Activated CD8-positive, alpha-beta T cell treated with anti-CD3 and anti-CD28 coated beads, Interleukin-2, amount 10 ng/mL, durations not matched to agents 7 days and 5 days (primary cell): ENCODE data around the gene SLC23A1. TPM values are rescaled to one million over a fixed set of nuclear protein-coding genes. Genes with fewer than 3 reads are reported as not detected.
A peak's percentile ranks its signal among the peaks of the same experiment; 100 is the strongest.

Source experiments
- ATAC-seq: fragments of 150-1000 bp; cut with Tn5 transposase; one replicate; pipeline ENCODE4 v1.10.0; 2021; ENCODE audit warnings: moderate library complexity
- CTCF ChIA-PET: fragments of 350-600 bp; sonication (Branson Sonifier 250); formaldehyde crosslinking; loops from one replicate; lab custom pipeline; 2021; ENCODE audit warnings: antibody characterized with exemption; lab: Charles Lee
- POLR2A ChIA-PET: fragments of 350-600 bp; sonication (Branson Sonifier 250); formaldehyde crosslinking; loops from one replicate; lab custom pipeline; 2021; ENCODE audit warnings: antibody characterized with exemption; lab: Charles Lee
- DNase-seq: peaks from one replicate; pipeline ENCODE4 v3.0.0-alpha.2; 2020
- H3K27ac Mint-ChIP-seq: one replicate; pipeline ENCODE4 v1.8.0; 2021; ENCODE audit warnings: mild to moderate bottlenecking, mixed read lengths
- H3K27me3 Mint-ChIP-seq: one replicate; pipeline ENCODE4 v1.8.0; 2021; ENCODE audit warnings: low read depth, mixed read lengths
- H3K36me3 Mint-ChIP-seq: one replicate; pipeline ENCODE4 v1.8.0; 2021; ENCODE audit warnings: low read depth, mixed read lengths
- H3K4me1 Mint-ChIP-seq: one replicate; pipeline ENCODE4 v1.8.0; 2021; ENCODE audit warnings: low read depth, mixed read lengths
- H3K4me3 Mint-ChIP-seq: one replicate; pipeline ENCODE4 v1.8.0; 2021; ENCODE audit warnings: mild to moderate bottlenecking, mixed read lengths
- H3K9me3 Mint-ChIP-seq: one replicate; pipeline ENCODE4 v1.8.0; 2022; ENCODE audit warnings: mixed read lengths; ENCODE audit not compliant: insufficient read depth
- total RNA-seq, 2 experiments: library from RNA; stranded (reverse); gene quantifications; one replicate each; pipeline ENCODE4 v1.2.3, GENCODE V29; 2021

Gene SLC23A1
- total RNA-seq, 2 experiments from 2014 or later, result 1.2 to 1.5 TPM

- ChIA-PET CTCF (interaction anchor here (0.7 to 3.5 kb wide), 5 partner anchors 10 to 107 kb away, joined by 3 to 21 read pairs (median 5); partner anchors contain the start of gene PROB1), POLR2A (interaction anchor here (1.5 to 2.4 kb wide), 2 partner anchors 9 to 114 kb away, joined by 4 to 9 read pairs; partner anchors contain the start of gene MATR3)
- DNase-seq, result no peak
- Mint-ChIP-seq H3K36me3 (no peaks in the 10 kb centered on the region), H3K4me1 (peaks cover 29% of the 10 kb centered on the region), H3K4me3 (no peak overlapping the region), H3K9me3 (no peaks in the 10 kb centered on the region), H3K27me3 (no peaks in the 10 kb centered on the region), H3K27ac (no peak overlapping the region)
- no peak for ATAC-seq
Observed at GRCh38 chr5:139406963-139407362, 23.9 kb upstream of the SLC23A1 start.

GRCh38 chr5:139404484-139404840, 21.4 kb upstream of the SLC23A1 start:
- Mint-ChIP-seq H3K36me3 (peaks cover 6% of the 10 kb centered on the region), H3K4me1 (peaks cover 34% of the 10 kb centered on the region), H3K9me3 (no peaks in the 10 kb centered on the region), H3K27ac (peak overlapping the region; percentile 100), H3K27me3 (no peaks in the 10 kb centered on the region), H3K4me3 (peak overlapping the region; percentile 94)
- CTCF ChIA-PET, result interaction anchor here (1.1 to 4.2 kb wide), 6 partner anchors 11 to 63 kb away, joined by 3 to 17 read pairs (median 10); partner anchors contain the start of genes MZB1 and PAIP2
- peak; percentile 3 for ATAC-seq
- DNase-seq, result no peak
- POLR2A ChIA-PET, result interaction anchor here (0.9 to 4.6 kb wide), 5 partner anchors 9 to 279 kb away, joined by 3 to 39 read pairs (median 5); partner anchors contain the start of genes MZB1, PAIP2 and PROB1

- peak; percentile 93 for ATAC-seq
- Mint-ChIP-seq H3K9me3 (no peaks in the 10 kb centered on the region), H3K27ac (peak within 1 kb of the TSS; percentile 100), H3K4me3 (peak within 1 kb of the TSS; percentile 94), H3K36me3 (peaks cover 6% of the 10 kb centered on the region), H3K4me1 (peaks cover 40% of the 10 kb centered on the region), H3K27me3 (no peaks in the 10 kb centered on the region)
- ChIA-PET POLR2A (interaction anchor here (0.9 to 4.6 kb wide), 6 partner anchors 8 to 280 kb away, joined by 3 to 39 read pairs (median 5); partner anchors contain the start of genes MZB1, PAIP2 and PROB1), CTCF (interaction anchor here (0.9 to 4.2 kb wide), 16 partner anchors 9 to 524 kb away, joined by 3 to 17 read pairs (median 4); partner anchors contain the start of genes MZB1, PAIP2 and PROB1)
- DNase-seq, result peak; percentile 99
Observed at GRCh38 chr5:139403787-139404483, 20.8 kb upstream of the SLC23A1 start, which contains the start of gene SPATA24. Gene SPATA24, minus strand, starts transcription at chr5:139404089. Its CDS starts 29 bp downstream, at chr5:139404060.

- Mint-ChIP-seq H3K9me3 (no peaks in the 10 kb centered on the region), H3K27me3 (no peaks in the 10 kb centered on the region), H3K4me3 (peak overlapping the region; percentile 94), H3K4me1 (peaks cover 40% of the 10 kb centered on the region), H3K27ac (peak overlapping the region; percentile 100), H3K36me3 (peaks cover 6% of the 10 kb centered on the region)
- ChIA-PET CTCF (interaction anchor here (0.9 to 4.2 kb wide), 17 partner anchors 9 to 524 kb away, joined by 3 to 17 read pairs (median 3); partner anchors contain the start of genes MZB1, PAIP2 and PROB1), POLR2A (interaction anchor here (1.0 to 4.6 kb wide), 3 partner anchors 8 to 162 kb away, joined by 4 to 39 read pairs (median 5); partner anchors contain the start of genes MZB1 and PROB1)
- ATAC-seq (no peak), DNase-seq (no peak)
Observed at GRCh38 chr5:139403418-139403786, 20.3 kb upstream of the SLC23A1 start.

- Mint-ChIP-seq H3K27me3 (no peaks in the 10 kb centered on the region), H3K4me3 (peak overlapping the region; percentile 94), H3K4me1 (peaks cover 41% of the 10 kb centered on the region), H3K36me3 (peaks cover 10% of the 10 kb centered on the region), H3K27ac (peak overlapping the region; percentile 100), H3K9me3 (no peaks in the 10 kb centered on the region)
- ATAC-seq (no peak), DNase-seq (no peak)
- ChIA-PET CTCF (interaction anchor here (0.7 to 4.2 kb wide), 17 partner anchors 8 to 172 kb away, joined by 3 to 17 read pairs (median 4); partner anchors contain the start of genes MZB1, PAIP2, PROB1 and STING1), POLR2A (interaction anchor here (0.6 to 4.6 kb wide), 2 partner anchors 11 to 172 kb away, joined by 3 to 39 read pairs; partner anchors contain the start of gene MZB1)
Observed at GRCh38 chr5:139402561-139403158, 19.6 kb upstream of the SLC23A1 start.

GRCh38 chr5:139401546-139401945, 18.4 kb upstream of the SLC23A1 start:
- no peaks in the 10 kb centered on the region for H3K27me3 Mint-ChIP-seq
- H3K9me3 Mint-ChIP-seq, result no peaks in the 10 kb centered on the region
- no peak for ATAC-seq
- H3K36me3 Mint-ChIP-seq, result peaks cover 12% of the 10 kb centered on the region
- no peak for DNase-seq
- H3K27ac Mint-ChIP-seq, result peak overlapping the region; percentile 43
- H3K4me1 Mint-ChIP-seq, result peaks cover 43% of the 10 kb centered on the region
- H3K4me3 Mint-ChIP-seq, result no peak overlapping the region
- ChIA-PET POLR2A (interaction anchor here (0.6 to 4.6 kb wide), 2 partner anchors 10 to 110 kb away, joined by 4 to 39 read pairs; partner anchors contain the start of gene MZB1), CTCF (interaction anchor here (1.2 to 4.2 kb wide), 6 partner anchors 11 to 116 kb away, joined by 3 to 17 read pairs (median 8); partner anchors contain the start of genes MZB1, PAIP2 and STING1)

- H3K4me3 Mint-ChIP-seq, result no peak overlapping the region
- ATAC-seq (no peak), DNase-seq (no peak)
- peaks cover 20% of the 10 kb centered on the region for H3K36me3 Mint-ChIP-seq
- ChIA-PET POLR2A (no interaction called here), CTCF (no interaction called here)
- peak overlapping the region; percentile 2 for H3K27ac Mint-ChIP-seq
- H3K27me3 Mint-ChIP-seq, result no peaks in the 10 kb centered on the region
- peaks cover 57% of the 10 kb centered on the region for H3K4me1 Mint-ChIP-seq
- H3K9me3 Mint-ChIP-seq, result no peaks in the 10 kb centered on the region
Observed at GRCh38 chr5:139399501-139400121, 16.5 kb upstream of the SLC23A1 start.

GRCh38 chr5:139397921-139398320, 14.8 kb upstream of the SLC23A1 start:
- ChIA-PET POLR2A (no interaction called here), CTCF (interaction anchor here (1.0 to 1.1 kb wide), 2 partner anchors 24 to 56 kb away, joined by 3 read pairs; partner anchors contain the start of gene PAIP2)
- Mint-ChIP-seq H3K27ac (no peak overlapping the region), H3K4me3 (no peak overlapping the region), H3K4me1 (peaks cover 46% of the 10 kb centered on the region), H3K9me3 (no peaks in the 10 kb centered on the region), H3K36me3 (peaks cover 24% of the 10 kb centered on the region), H3K27me3 (no peaks in the 10 kb centered on the region)
- DNase-seq (no peak), ATAC-seq (no peak)

GRCh38 chr5:139396691-139397090, 13.6 kb upstream of the SLC23A1 start:
- Mint-ChIP-seq H3K27me3 (no peaks in the 10 kb centered on the region), H3K36me3 (peaks cover 27% of the 10 kb centered on the region), H3K4me1 (peaks cover 45% of the 10 kb centered on the region), H3K9me3 (no peaks in the 10 kb centered on the region), H3K27ac (no peak overlapping the region), H3K4me3 (no peak overlapping the region)
- DNase-seq (no peak), ATAC-seq (no peak)
- ChIA-PET CTCF (interaction anchor here (1.5 kb wide), 1 partner anchor 11 kb away, joined by 3 read pairs; no protein-coding TSS in a partner anchor), POLR2A (interaction anchor here (1.0 to 1.3 kb wide), 3 partner anchors 96 to 165 kb away, joined by 3 read pairs; no protein-coding TSS in a partner anchor)

GRCh38 chr5:139395844-139396640, 12.9 kb upstream of the SLC23A1 start:
- POLR2A ChIA-PET, result interaction anchor here (1.0 to 11.6 kb wide), 6 partner anchors 8 to 166 kb away, joined by 3 to 139 read pairs (median 4); partner anchors contain the start of genes PAIP2 and SPATA24
- CTCF ChIA-PET, result interaction anchor here (1.0 to 1.5 kb wide), 3 partner anchors 11 to 54 kb away, joined by 3 read pairs; partner anchors contain the start of gene PAIP2
- Mint-ChIP-seq H3K36me3 (peaks cover 27% of the 10 kb centered on the region), H3K27ac (no peak overlapping the region), H3K27me3 (no peaks in the 10 kb centered on the region), H3K9me3 (no peaks in the 10 kb centered on the region), H3K4me3 (no peak overlapping the region), H3K4me1 (peaks cover 51% of the 10 kb centered on the region)
- DNase-seq, result no peak
- no peak for ATAC-seq
